Endothelial cell of umbilical vein (primary cell): ENCODE data around the gene DHX34. TPM values are rescaled to one million over a fixed set of nuclear protein-coding genes. Genes with fewer than 3 reads are reported as not detected.

ENCODE experiments used
- BruUV-seq: library from RNA; stranded (reverse); fragments of 400-500 nt; replicated peaks from 2 replicates; lab custom pipeline; 2021; lab: Mats Ljungman, UMichigan
- CTCF ChIA-PET: fragments of 300-600, 350-600 bp; sonication (Branson Sonifier 250); formaldehyde crosslinking; loops from one replicate; lab custom pipeline; 2021; ENCODE audit warnings: antibody characterized with exemption, inconsistent platforms; lab: Charles Lee
- POLR2A ChIA-PET: fragments of 300-600, 350-600 bp; sonication (Branson Sonifier 250); formaldehyde crosslinking; loops from one replicate; lab custom pipeline; 2021; ENCODE audit warnings: antibody characterized with exemption, inconsistent platforms; lab: Charles Lee
- DNase-seq: peaks from one replicate; pipeline ENCODE4 v3.0.0-alpha.2; 2011; ENCODE audit warnings: low read depth, low spot score
- FAIRE-seq: peaks from 2 replicates; lab custom pipeline; 2011; peaks lifted over from hg19 to GRCh38; lab: Jason Lieb, UNC
- H2AFZ ChIP-seq: 2 replicates; pipeline ENCODE4 v1.6.0; 2012; ENCODE audit warnings: low read depth, low read length, control low read depth, inconsistent platforms
- H3K27ac ChIP-seq: 2 replicates; pipeline ENCODE4 v1.5.1; 2011; ENCODE audit warnings: low read depth, mild to moderate bottlenecking, control low read depth, low read length, moderate library complexity; ENCODE audit not compliant: insufficient read depth
- H3K27me3 ChIP-seq, 2 experiments: 2 replicates each; pipeline versions ENCODE4 v1.6.0 to v1.6.1; 2011; ENCODE audit warnings: low read length in 2 of 2, mixed read lengths in 1 of 2; ENCODE audit not compliant: control insufficient read depth in 2 of 2, insufficient read depth in 2 of 2
- H3K36me3 ChIP-seq, 2 experiments: 2 replicates in 1 of 2; 3 replicates in 1 of 2; pipeline ENCODE4 v1.5.1; 2011; ENCODE audit warnings: low read length in 2 of 2, mild to moderate bottlenecking in 1 of 2, moderate library complexity in 1 of 2; ENCODE audit not compliant: control insufficient read depth in 2 of 2, insufficient read depth in 2 of 2; ENCODE audit errors: extremely low read depth in 1 of 2
- H3K4me1 ChIP-seq: 3 replicates; pipeline ENCODE4 v1.5.1; 2011; ENCODE audit warnings: mild to moderate bottlenecking, low read length; ENCODE audit not compliant: control insufficient read depth, insufficient read depth; ENCODE audit errors: extremely low read depth
- H3K4me2 ChIP-seq: 2 replicates; pipeline ENCODE4 v1.6.1; 2011; ENCODE audit warnings: low read length, control low read depth, mixed read lengths; ENCODE audit not compliant: insufficient read depth
- H3K4me3 ChIP-seq, 3 experiments: fragments of 200-600 bp in 1 of 3; sonication (generic), shearing (Covaris generic) in 1 of 3; replicated peaks in 1 of 3; 2 replicates each; pipeline ENCODE4 v1.5.1; 2011 to 2016; ENCODE audit warnings: control low read depth in 3 of 3, low read length in 3 of 3, mild to moderate bottlenecking in 2 of 3, inconsistent platforms in 1 of 3, low read depth in 1 of 3, moderate library complexity in 1 of 3; ENCODE audit not compliant: insufficient read depth in 1 of 3
- H3K79me2 ChIP-seq: 2 replicates; pipeline ENCODE4 v1.6.0; 2012; ENCODE audit warnings: low read length, inconsistent platforms; ENCODE audit not compliant: control insufficient read depth, insufficient read depth
- H3K9ac ChIP-seq: replicated peaks from 2 replicates; pipeline ENCODE3; 2011; ENCODE audit warnings: low read length, control low read depth; ENCODE audit not compliant: insufficient read depth; ENCODE audit errors: extremely low read depth
- H3K9me1 ChIP-seq: replicated peaks from 3 replicates; pipeline ENCODE4 v1.6.0; 2011; ENCODE audit warnings: mild to moderate bottlenecking, low read length; ENCODE audit not compliant: control insufficient read depth, insufficient read depth; ENCODE audit errors: extremely low read depth
- H3K9me3 ChIP-seq: replicated peaks from 2 replicates; pipeline ENCODE4 v1.5.1; 2012; ENCODE audit warnings: low read length, inconsistent platforms; ENCODE audit not compliant: control insufficient read depth, insufficient read depth
- H4K20me1 ChIP-seq: replicated peaks from 2 replicates; pipeline ENCODE3; 2011; ENCODE audit warnings: mild to moderate bottlenecking, low read length; ENCODE audit not compliant: control insufficient read depth, insufficient read depth; ENCODE audit errors: extremely low read depth
- CTCF ChIP-seq, 2 donors: IDR thresholded peaks; 1 replicate in 1 of 2; 2 replicates in 1 of 2; pipeline ENCODE4 v1.5.1; 2011; ENCODE audit warnings: low read length in 2 of 2, mild to moderate bottlenecking in 2 of 2, moderate library complexity in 2 of 2, control low read depth in 1 of 2, inconsistent platforms in 1 of 2, low read depth in 1 of 2; ENCODE audit not compliant: insufficient read depth in 1 of 2; ENCODE audit errors: extremely low read depth in 1 of 2
- GATA2 ChIP-seq: IDR thresholded peaks from 2 replicates; pipeline ENCODE4 v1.7.0; 2011; ENCODE audit warnings: low read depth, mild to moderate bottlenecking, moderate library complexity, mixed read lengths, low read length; ENCODE audit not compliant: insufficient read length, insufficient read depth
- JUN ChIP-seq: IDR thresholded peaks from 2 replicates; pipeline ENCODE4 v1.6.1; 2011; ENCODE audit warnings: borderline replicate concordance, low read depth; ENCODE audit not compliant: insufficient read length, insufficient read depth
- MAX ChIP-seq: IDR thresholded peaks from 2 replicates; pipeline ENCODE4 v1.6.1; 2011; ENCODE audit not compliant: insufficient read depth, insufficient read length
- POLR2A ChIP-seq: IDR thresholded peaks from 2 replicates; pipeline ENCODE4 v1.6.1; 2012; ENCODE audit warnings: low read depth, mild to moderate bottlenecking, control low read depth, low read length
- POLR2AphosphoS5 ChIP-seq: IDR thresholded peaks from 2 replicates; pipeline ENCODE4 v1.6.1; 2012; ENCODE audit warnings: low read depth, mild to moderate bottlenecking, control low read depth, low read length, moderate library complexity; ENCODE audit not compliant: insufficient read depth
- dilution Hi-C: fragments of 300-500 bp; cut with MboI; formaldehyde crosslinking; loops from one replicate; pipeline ENCODE4 v1.15.0; 2019; ENCODE audit warnings: low sequenced_read_pairs; ENCODE audit not compliant: extremely low pct_ligation_motif_present
- intact Hi-C: fragments of 100-400 bp; cut with micrococcal nuclease; formaldehyde crosslinking; loops from one replicate; pipeline ENCODE4 v1.10.0; 2022
- polyA plus RNA-seq, 4 experiments: library from polyadenylated mRNA; depleted of rRNA in 3 of 4; stranded (reverse) in 3 of 4; unstranded in 1 of 4; fragments of >200 nt; gene quantifications; 2 replicates each; pipeline versions ENCODE4 v1.2.1 to v1.2.3, GENCODE V29; 2011 to 2012; ENCODE audit warnings: missing spikeins in 1 of 4
- total RNA-seq: library from RNA; stranded (reverse); gene quantifications from 2 replicates; pipeline ENCODE4 v1.2.3, GENCODE V29; 2021

The DHX34 gene
- total and polyA plus RNA-seq, 2 donors (not counting 3 experiments of a cell fraction or from before 2014, with no cell fraction given): 12.8 to 20.7 TPM

GRCh38 chr19:47331490-47331889 is 17.6 kb upstream of the DHX34 start:
- dilution Hi-C loops (no loop called here), intact Hi-C loops (no loop called here)
- FAIRE-seq (no peak), DNase-seq (no peak)
- Histone ChIP-seq H3K9me3 (no peaks in the 10 kb centered on the region), H3K9ac (no peak overlapping the region), H3K36me3 (no peaks in the 10 kb centered on the region), H4K20me1 (no peaks in the 10 kb centered on the region), H3K4me1 (peaks cover 5% of the 10 kb centered on the region), H3K9me1 (no peaks in the 10 kb centered on the region), H3K4me2 (no peak overlapping the region), H3K27ac (no peak overlapping the region), H3K79me2 (no peaks in the 10 kb centered on the region), H3K4me3 (no peak overlapping the region), H2AFZ (no peak overlapping the region), H3K27me3 (no peaks in the 10 kb centered on the region)
- ChIA-PET POLR2A (no interaction called here), CTCF (interaction anchor here (1.7 kb wide), 1 partner anchor 60 kb away, joined by 9 read pairs; no protein-coding TSS in a partner anchor)
- BruUV-seq: no TSS peak
- TF ChIP-seq CTCF (IDR thresholded peaks at IDR 0.05; ENCODE audit: extremely low read depth in 1 of 2, insufficient read depth in 1 of 2, low read depth in 1 of 2, low read length in 2 of 2): no peak
- no peak for TF ChIP-seq POLR2A
- TF ChIP-seq GATA2: no peak
- no peak for TF ChIP-seq JUN
- no peak for TF ChIP-seq POLR2AphosphoS5
- no peak for TF ChIP-seq MAX
